ENCODE measurements around the gene CRNKL1.
"Not testable (repeated sequence)": the region's sequence is repeated elsewhere in the genome, so short reads cannot be mapped to it uniquely, and the experiment has no call there.

Gene CRNKL1

DNA sequence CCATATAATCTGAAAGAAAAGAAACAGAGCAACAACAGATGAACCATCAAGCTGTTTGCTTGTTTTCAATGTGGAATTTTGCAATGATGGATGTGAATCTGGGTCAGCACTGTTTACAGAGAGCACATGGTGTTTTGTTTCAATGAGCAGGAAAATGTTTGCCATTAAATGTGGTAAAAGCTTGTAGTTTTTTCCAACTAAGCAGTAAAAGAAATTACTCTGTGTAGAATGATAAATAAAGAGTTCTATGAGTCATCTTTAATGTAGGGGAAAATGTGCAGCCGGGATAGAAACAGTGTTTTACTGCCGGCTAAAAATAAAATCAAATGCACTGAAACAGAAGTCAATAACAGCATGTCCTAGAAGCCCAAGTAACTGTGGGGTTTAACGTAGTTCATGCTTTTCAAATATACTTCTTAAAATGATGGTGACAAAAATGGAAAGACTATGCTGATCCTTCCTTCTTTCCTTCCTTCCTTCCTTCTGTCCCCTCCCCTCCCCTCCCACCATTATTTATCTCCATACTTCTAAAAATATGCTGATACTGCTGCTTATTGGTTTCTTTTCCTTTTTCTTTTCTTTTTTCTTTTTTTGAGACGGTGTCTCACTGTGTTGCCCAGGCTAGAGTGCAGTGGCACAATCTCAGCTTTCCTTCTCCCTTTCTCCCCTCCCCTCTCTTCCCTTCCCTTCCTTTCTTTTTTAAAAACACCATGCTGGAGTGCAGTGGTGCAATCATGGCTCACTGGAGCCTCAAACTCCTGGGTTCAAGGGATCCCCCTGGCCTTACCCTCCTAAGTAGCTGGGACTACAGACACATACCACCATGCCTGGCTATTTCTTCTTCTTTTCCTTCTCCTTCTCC lies 41.4 kb downstream of the CRNKL1 start:
- DNase-seq (ENCODE audit: low read depth in 2 of 2): no peak

DNA sequence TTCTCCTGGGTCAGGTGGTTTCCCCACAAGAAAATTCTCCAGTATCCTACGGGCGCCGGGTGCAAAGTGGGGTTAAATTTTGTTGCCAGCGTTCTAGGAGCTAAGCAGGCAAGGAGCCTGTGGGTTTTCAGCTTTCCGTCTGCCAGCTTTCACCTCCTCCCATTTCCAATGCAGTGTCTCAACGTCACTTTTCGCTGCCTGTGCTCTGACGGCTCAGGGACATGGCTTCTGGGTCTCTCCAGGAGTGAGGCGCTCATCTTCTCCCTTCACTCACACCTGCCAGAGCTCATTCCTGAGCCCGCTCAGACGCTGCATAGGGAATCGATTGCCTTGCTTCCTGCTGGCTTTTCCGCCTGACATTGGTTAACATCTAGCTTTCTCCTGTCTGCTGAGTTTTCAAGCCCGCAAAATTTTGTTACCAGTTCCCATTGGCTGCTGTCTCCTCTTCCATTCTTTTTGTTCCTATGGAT lies 42.4 kb downstream of the CRNKL1 start:
- DNase-seq (ENCODE audit: low read depth in 2 of 2): no peak

DNA sequence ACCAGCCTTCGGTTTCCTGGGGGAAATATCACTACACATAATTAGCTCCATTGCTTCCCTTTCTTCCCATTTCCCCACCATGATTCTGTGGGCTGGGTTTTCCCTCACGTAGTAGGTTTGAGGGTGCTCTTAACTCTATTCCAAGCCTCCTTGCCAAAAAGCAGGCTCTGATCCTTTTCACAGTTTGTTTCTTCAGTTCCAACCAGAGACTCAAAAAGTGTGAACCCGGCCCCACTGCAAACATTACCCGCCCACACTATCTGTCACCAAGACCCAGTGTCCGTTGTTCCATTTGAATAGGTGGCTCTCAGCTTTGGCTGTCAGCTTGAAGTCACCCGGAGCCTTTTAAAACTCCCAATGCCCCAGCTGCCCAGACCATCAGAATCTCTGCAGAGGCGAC lies 46.9 kb downstream of the CRNKL1 start:
- no peak for DNase-seq (ENCODE audit: low read depth in 2 of 2)

DNA sequence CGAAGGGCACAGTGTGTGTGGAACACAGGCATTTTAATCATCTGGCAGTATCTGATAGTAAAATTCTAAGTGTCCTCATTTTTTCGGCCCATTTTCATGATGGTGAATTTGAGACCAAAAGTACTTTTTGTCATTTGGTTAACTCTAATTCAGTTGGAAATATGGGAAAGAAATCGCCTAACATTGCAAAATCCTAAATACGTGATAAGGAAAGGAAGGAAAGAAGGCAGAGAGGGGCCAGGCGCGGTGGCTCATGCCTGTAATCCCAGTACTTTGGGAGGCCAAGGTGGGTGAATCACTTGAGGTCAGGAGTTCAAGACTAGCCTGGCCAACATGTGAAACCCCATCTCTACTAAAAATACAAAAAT lies 48.3 kb downstream of the CRNKL1 start:
- not testable (repeated sequence) for DNase-seq (ENCODE audit: low read depth in 2 of 2)

DNA sequence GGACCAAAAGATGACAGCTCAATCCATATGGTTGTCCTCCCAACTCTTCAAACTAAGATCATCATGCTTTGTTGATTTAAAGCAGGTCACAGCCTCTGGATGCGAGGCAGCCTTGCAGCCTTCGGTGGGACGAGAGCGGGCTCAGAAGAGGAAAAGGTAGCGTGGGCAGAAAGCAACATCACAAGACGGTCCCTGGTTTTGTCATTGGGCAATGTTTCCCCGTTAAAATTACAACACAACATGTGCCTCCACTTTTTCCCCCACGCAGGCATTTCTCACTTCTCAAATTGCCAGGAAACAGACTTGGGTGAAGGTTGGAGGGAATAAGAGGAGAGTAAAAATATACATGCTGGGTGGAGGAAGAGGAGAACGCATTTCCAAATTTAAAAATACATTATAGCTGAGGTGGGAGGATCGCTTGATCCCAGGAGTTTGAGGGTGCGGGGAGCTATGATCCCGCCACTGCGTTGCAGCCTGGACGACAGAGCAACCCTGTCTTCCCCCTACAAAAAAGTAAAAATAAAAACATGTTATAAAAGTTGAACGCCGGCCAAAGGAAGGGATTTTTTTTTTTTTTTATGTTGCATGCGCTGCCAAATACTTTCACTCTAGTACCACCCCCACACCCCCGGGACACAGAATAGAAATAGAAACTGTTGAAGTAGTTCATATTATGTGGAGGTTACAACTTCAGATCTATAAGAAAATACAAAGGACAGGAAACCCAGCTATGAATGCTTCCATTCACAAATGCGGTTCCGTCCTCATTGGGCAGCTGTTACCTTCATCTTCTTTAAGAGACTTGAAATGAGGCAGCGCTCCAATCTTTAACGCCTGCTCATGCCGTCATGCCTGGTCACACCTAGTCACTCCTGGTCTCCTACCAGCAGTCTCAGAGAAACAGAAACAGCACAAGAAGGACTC lies 49.0 kb downstream of the CRNKL1 start:
- DNase-seq (ENCODE audit: low read depth in 2 of 2): no peak

DNA sequence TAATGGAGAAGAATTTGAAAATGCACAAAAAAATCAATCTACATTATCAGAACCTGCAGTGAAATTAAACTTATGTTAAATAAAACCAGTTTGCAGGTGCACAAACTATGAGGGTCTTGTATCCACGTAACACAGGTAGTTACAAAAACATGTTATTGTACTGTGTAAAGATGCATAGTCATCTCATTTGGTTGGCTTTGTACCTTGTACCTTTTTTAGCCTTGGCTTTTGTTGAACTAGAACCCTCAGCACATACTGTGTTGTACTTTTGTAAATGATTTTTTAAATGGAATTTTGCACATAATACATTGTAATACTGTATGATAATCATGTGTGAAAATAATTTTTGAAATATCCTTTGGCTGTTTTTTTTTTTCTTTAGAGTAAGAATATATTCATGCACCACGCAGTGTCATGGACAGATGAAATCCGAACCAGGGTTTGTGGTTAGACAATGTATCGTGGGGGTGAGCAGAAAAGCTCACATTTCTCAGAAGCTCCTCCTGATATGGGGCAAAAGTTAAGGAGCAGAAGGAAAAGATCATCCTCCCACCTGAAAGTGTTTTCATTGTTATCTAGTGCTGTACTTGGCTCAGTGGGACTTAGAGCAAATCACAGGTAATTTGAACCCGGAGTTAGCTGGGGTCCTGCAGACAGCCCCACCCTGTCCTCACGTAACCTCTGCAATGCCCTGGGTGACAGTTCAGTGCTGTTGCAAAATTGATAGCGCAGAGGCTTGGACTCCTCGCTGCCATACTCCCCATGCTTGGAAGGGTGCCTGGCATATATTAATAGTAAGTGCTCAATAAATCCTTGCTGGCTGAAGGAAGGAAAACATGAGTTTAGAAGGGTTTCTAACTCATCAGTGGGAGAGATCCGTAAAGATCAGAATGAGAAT lies 49.9 kb downstream of the CRNKL1 start:
- no peak for DNase-seq (ENCODE audit: low read depth in 2 of 2)

DNA sequence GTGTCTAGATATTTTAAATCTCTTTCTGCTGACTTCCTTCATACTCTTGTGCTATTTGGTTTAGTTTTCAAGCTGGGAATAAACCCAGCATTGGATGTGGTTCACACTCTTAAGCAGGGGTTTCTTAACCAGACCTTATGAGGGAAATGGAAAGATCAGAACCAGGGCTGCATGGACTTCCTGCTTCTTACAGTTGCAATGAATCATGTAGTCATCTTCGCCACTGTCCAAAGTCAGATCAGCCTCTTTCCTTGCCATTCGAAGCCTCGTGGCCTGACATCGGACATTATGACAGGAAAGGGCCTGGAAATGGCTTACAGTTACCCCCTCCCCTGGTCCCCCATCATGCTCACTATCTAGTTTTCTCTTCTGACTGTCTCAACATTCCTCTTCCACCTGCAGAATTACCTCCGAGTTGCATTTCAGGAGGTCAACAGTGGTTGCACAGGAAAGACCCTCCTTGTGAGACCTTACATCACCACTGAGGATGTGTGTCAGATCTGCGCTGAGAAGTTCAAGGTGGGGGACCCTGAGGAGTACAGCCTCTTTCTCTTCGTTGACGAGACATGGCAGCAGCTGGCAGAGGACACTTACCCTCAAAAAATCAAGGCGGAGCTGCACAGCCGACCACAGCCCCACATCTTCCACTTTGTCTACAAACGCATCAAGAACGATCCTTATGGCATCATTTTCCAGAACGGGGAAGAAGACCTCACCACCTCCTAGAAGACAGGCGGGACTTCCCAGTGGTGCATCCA lies 51.9 kb downstream of the CRNKL1 start:
- DNase-seq (ENCODE audit: low read depth in 2 of 2): no peak

DNA sequence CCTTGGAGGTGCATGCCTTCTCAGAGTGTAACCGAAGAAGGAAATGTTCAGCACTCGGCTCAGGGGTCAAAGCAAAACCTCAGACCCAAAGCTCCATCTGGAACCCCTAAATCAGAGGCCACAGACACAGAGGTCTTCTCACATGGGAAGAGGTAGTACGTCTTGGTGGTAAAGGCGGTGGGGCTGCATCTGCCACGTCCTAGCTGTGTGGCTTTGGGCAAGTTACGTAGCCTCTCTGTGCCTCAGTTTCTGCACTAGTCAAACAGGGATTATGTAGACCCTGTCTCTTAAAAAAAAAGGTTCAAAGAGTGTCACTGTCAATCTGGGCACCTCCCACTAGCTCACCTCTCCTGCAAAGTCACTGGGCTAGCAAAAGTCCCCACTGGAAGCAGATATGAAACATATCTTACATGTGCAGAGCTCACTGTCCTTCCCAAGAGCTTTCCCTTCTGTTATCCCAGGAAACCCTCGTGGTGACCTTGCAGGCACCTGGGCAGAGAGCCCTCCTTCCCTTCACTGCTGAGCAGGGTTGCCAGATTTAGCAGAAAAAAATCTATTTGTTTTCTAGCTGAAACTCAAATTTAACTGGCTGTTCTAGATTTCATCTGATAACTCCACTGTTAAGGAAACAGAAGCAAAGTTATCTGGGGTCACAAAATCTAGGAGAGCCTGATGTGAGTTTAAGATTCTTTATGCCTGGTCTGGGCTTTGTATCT lies 53.1 kb downstream of the CRNKL1 start:
- no peak for DNase-seq (ENCODE audit: low read depth in 2 of 2)

DNA sequence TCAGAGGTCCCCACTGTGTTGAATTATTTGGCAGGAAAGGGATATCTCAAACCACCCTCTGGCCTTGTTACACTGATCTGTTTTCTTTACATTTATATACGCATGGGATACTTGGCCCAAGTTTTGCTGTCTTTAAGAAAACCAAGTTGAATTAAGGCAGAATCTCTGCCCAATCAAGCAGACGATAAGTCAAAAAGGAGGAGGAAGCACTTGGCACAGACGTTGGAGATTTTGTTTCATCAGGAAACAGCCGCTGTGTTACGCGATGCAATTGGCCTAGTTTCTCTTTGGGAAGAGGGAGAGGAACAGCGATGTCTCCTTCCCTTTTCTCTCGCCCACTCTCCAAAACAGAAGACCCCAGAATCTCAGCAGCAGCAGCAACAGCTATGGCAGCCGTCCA lies 55.3 kb downstream of the CRNKL1 start:
- no peak for DNase-seq (ENCODE audit: low read depth in 2 of 2)

DNA sequence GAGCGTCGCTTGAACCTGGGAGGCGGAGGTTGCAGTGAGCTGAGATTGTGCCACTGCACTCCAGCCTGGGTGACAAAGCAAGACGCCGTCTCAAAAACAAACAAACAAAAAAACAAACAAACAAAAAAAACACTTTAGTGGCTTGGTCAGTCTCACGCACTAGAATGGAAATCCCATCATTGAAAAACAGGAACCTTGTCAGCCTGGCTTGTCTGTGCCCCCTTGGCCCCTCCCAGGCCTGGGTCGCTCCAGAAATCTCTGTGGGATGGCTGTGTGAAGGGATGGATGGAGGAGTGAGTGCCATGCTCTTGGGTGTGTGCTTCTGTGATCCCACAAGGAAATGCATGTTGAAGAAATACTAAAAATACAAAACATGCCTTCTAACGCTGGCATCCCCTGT lies 56.0 kb downstream of the CRNKL1 start:
- no peak for DNase-seq (ENCODE audit: low read depth in 2 of 2)

DNA sequence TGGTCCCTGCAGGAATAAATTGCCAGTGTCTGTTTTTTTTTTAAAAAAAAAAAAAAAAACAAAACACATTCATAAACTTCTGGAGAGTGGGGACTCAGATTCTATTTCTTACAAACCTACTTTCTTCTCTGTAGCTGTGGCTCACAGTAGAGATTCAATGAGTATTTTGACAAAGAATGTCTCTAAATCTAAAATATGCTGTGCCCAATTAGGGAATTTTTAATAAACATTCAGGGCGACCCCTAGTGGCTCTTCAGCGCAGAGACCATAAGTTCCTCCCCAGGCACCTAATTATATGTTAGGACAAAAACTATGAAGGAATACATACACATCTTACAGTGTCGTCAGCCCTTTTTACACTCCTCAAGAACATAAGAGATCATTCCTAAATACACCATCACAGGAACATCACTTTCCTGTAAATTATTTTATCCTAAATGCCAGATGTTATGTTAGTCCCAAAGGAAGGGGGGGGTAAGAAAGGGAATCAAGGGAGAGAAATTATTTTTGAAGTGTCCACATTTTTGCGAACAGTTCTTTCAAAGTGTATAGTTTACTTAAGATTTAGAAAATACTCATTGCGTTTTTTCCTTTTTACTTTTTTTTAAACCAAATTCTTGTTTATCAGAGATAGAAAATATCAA lies 56.9 kb downstream of the CRNKL1 start:
- no peak for DNase-seq (ENCODE audit: low read depth in 2 of 2)

DNA sequence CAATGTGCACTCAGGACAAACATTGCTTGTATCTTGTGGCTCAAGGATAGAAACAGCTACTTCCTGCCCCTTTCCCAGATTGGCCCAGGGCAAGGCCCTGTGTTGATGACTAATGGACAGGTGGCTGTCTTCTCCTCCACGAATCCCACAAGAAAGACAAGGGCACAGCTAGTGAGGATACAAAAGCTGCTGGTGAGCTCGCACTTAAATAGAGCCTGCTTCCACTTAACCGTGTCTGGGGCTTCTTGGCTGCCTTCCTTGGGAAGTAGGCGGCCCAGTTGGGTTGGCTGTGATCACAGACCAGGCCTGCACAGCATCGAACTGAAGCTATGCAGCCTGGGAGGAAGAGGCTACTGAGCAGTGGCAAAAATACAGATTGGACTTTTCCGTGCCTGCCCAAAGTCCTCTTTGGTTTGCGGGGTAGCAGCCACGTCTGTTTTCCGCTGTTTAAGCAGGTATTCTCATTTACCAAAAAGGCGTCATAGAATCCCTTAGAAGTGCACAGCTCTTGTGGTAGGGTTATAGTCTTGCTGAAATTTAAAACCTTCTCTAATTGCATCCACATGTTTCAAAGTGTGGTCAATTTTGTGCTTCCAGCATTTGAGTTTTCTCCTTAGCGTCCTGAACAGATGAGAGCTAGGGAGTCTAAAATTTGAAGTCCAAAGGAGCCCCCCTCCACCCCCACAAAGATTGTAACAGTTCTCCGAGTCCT lies 58.2 kb downstream of the CRNKL1 start:
- DNase-seq (ENCODE audit: low read depth in 2 of 2): no peak

DNA sequence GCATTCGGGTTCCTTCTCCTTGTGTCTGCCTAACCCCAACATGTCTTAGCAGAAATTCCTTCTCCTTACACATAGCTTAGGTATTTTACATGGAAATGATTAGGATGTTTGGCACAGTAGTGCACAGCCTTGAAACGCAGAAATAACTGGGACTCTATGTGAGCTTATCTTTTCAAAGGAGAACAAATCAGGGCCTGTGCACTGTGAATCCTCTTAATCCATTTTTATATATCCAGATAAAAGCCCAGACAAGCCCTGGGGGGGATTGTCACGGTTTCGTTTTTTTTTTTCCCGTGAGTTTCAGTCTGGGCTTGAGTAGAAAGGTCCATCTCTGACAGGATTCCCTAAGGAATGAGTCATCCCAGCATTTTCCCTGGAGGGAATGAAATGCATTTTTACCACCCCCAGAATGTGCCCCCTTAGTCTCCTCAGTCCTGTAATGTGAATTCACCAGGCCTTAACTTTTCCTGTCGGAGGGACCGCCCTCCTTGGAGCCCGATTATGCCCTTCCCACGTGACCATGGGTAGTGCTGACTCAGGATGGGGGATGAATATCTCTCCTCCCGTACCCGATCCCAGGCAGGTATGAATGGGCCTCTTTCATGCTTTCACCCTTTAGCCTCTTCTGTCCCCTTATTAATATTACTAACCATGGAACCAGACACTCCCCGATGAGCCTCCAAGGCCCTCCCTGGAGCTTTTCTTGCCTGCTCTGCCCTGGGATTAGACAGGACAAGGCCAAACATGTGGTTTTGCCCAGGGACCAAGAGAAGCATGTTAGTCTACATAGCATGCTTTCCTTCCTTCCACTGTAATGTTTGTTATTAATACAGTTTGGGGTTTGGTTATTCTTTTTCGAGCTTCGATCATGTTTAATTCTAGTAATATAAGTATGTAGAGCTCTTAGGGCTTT lies 59.0 kb downstream of the CRNKL1 start:
- no peak for DNase-seq (ENCODE audit: low read depth in 2 of 2)

DNA sequence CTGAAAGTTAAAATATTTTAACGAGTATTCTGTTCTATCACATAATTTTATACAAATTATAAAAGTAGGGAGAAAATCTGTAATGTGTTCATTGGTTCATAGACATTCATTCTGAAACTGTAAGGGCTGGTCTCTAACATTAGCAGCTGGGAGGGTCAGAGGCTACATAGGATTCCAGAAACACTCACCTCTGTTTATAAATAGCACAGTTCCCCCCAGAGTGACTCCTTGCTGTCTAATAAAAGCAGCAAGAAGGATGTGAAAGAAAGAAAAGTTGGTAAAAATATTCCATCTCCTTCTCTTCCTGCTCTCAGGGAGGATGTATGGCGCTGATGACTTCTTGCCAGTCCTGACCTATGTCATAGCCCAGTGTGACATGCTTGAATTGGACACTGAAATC lies 60.4 kb downstream of the CRNKL1 start:
- DNase-seq (ENCODE audit: low read depth in 2 of 2): no peak

DNA sequence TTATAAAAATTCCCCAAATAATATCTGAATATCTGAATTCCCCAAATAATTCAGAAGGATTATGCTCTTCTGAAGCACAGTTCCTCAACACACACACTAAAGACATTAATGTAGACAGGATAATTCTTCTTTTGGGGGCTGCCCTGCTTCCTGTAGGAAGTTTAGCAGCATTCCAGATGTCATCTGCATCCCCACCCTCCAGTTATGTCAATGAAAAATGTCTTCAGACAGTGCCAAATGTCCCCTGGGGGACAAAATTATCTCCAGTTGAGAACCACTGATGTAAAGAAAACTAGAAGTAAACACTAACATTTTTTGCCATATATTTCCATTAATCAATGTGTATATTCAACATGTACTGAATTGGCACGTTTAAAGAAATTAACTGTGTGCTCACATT lies 61.0 kb downstream of the CRNKL1 start:
- no peak for DNase-seq (ENCODE audit: low read depth in 2 of 2)

DNA sequence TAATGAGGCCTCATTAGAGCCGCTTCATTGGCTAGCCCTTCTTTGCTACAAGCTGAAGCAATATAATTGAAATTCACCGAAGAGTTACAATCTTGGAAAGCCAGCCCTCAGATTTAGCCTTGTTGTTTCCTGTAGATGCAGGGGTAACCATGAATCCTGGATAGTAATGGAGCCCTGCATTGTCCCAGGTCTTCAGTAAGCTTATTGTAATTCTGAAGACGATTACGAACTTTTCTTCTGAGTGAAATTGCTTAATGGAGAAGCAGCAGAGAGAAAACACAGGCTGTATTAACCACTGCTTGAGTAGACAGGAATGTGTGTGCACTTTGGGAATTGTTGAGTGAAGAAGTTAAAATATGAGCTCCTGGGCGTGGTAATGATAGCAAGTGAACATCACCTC lies 61.4 kb downstream of the CRNKL1 start:
- no peak for DNase-seq (ENCODE audit: low read depth in 2 of 2)

DNA sequence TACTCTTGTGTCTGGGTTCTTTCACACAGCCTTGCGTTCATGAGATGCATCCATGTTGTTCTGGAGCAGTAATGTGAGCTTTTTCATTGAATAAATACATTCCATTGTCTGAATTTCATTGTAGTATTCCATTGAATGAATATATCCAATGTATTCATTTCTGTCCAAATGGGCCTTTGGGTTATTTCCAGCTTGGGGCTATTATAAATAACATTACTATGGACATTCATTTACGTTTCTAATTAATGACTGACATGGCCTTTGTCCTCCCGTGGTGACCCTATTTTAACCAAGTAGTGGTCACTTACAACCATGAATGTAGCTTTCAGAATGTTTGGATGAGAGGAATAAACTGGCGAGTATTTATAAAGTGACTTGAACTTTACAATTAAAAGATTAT lies 65.2 kb downstream of the CRNKL1 start:
- DNase-seq (ENCODE audit: low read depth in 2 of 2): no peak

DNA sequence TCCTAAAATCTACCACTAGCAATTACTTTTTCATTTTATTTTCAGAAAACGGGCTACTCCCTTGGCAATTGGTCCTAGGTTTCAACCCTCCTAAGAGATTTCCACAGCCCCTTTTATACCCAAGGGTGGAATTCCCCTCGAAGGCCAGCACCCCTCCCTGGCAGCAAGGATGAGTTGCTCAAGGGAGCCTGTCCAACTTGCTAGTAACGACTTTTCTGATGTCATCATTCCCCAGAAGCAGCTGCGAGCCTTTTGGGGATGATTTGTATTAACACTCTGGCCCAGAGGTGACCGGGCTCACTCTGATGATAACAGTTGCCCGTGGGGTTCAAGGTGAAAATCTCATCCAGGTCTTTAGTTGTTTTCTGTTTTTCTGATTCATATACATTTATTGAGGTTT lies 65.8 kb downstream of the CRNKL1 start:
- no peak for DNase-seq (ENCODE audit: low read depth in 2 of 2)

Data from stimulated activated CD8-positive, alpha-beta memory T cell treated with anti-CD3 and anti-CD28 coated beads, Interleukin-7, amount 100 ng/mL, for 1 hour (primary cell).